Gastrocnemius medialis (tissue), 4 donors: ENCODE measurements around the gene AGPAT3.

ENCODE experiments used
- CTCF ChIP-seq, 5 experiments: fragments of 450-650 bp in 3 of 5; fragments of 200-600 bp in 2 of 5; sonication (generic) in 2 of 5; IDR thresholded peaks in 4 of 5; conservative IDR thresholded peaks in 1 of 5; 1 replicate in 4 of 5; 2 replicates in 1 of 5; pipeline ENCODE4 v1.5.1; 2016 to 2019; ENCODE audit warnings: antibody characterized with exemption in 5 of 5, mild to moderate bottlenecking in 3 of 5, moderate library complexity in 3 of 5
- POLR2A ChIP-seq, 2 donors: fragments of 450-650 bp; IDR thresholded peaks; one replicate each; pipeline ENCODE4 v1.6.1; 2017; ENCODE audit warnings: antibody characterized with exemption in 2 of 2, mild to moderate bottlenecking in 2 of 2, moderate library complexity in 2 of 2

GRCh38 chr21:43867948-43868347 is 2.9 kb downstream of the AGPAT3 start:
- TF ChIP-seq CTCF (IDR thresholded peaks at IDR 0.05 in 4 of 5, conservative IDR thresholded peaks at IDR 0.05 in 1 of 5) (no peak), POLR2A (IDR thresholded peaks at IDR 0.05) (no peak)
